Gastrocnemius medialis (tissue), 4 donors: Measurements from ENCODE around the gene PLAGL2.

Experiments used
- POLR2A ChIP-seq, 2 donors: fragments of 450-650 bp; IDR thresholded peaks; one replicate each; pipeline ENCODE4 v1.6.1; 2017; ENCODE audit warnings: antibody characterized with exemption in 2 of 2, mild to moderate bottlenecking in 2 of 2, moderate library complexity in 2 of 2
- TF ChIP-seq, protein P1 (sequence below), 5 experiments: fragments of 450-650 bp in 3 of 5; fragments of 200-600 bp in 2 of 5; sonication (generic) in 2 of 5; IDR thresholded peaks in 4 of 5; conservative IDR thresholded peaks in 1 of 5; 1 replicate in 4 of 5; 2 replicates in 1 of 5; pipeline ENCODE4 v1.5.1; 2016 to 2019; ENCODE audit warnings: antibody characterized with exemption in 5 of 5, mild to moderate bottlenecking in 3 of 5, moderate library complexity in 3 of 5

DNA sequence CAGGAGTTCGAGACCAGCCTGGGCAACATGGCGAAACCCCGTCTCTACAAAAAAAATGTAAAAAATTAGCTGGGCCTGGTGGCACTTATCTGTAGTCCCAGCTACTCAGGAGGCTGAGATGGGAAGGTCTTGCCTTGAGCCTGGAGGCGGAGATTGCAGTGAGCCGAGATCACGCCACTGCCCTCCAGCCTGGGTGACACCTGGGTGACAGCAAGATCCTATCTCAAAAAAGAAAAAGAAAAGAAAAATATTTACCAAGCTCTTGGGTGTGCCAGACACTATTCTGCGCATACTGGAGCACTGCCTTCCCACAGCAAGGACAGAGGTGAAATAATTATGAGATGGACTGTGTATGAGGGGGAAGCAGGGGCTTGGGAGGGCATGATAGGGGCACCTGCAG, 19.8 kb upstream of the PLAGL2 start:
- TF ChIP-seq, protein P1, sequence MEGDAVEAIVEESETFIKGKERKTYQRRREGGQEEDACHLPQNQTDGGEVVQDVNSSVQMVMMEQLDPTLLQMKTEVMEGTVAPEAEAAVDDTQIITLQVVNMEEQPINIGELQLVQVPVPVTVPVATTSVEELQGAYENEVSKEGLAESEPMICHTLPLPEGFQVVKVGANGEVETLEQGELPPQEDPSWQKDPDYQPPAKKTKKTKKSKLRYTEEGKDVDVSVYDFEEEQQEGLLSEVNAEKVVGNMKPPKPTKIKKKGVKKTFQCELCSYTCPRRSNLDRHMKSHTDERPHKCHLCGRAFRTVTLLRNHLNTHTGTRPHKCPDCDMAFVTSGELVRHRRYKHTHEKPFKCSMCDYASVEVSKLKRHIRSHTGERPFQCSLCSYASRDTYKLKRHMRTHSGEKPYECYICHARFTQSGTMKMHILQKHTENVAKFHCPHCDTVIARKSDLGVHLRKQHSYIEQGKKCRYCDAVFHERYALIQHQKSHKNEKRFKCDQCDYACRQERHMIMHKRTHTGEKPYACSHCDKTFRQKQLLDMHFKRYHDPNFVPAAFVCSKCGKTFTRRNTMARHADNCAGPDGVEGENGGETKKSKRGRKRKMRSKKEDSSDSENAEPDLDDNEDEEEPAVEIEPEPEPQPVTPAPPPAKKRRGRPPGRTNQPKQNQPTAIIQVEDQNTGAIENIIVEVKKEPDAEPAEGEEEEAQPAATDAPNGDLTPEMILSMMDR (IDR thresholded peaks at IDR 0.05 in 4 of 5, conservative IDR thresholded peaks at IDR 0.05 in 1 of 5): no peak
- TF ChIP-seq POLR2A (IDR thresholded peaks at IDR 0.05): no peak
